ENCODE results near the gene EMC8.

DNA sequence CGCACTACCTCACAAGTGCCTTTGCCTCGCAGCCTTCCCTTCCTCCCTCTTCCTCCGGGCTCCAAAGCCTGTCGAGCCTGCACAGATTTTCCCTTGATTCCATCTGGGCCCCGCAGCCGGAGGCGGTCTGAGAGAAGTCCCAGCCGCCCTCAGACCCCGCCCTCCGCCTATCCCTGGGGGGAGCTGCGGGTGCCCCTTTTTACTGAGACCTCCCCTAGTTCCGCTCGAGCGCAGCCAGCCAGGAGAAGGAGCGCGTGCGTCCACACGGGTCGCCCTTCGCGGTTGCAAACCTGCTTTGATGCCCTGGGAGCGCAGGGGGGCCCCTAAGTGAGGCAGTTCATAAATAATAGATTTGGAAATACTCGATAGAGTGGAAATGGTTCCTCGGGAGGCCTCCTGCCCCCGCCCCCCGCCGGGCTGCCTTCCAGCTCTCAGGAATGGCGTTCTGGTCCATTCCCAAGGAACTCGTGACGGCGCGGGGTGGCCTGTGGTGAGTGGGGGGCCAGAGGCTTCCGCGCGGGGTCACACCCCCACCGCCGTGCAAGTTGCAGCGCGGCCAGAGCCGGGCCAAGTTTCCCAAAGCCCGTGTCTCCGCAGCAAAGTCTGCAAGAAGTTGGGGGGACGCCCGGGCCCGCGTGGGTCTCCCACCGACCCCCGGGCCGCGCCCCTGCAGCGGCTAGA, 49.1 kb downstream of the EMC8 start:
- TF ChIP-seq CTCF (conservative IDR thresholded peaks at IDR 0.05; ENCODE audit: low read depth, low read length), result no peak
- TF ChIP-seq EZH2 (IDR thresholded peaks at IDR 0.05; ENCODE audit: borderline replicate concordance, low read depth, low read length, poor library complexity, severe bottlenecking), result no peak
